ENCODE results near the gene HPD.

DNA sequence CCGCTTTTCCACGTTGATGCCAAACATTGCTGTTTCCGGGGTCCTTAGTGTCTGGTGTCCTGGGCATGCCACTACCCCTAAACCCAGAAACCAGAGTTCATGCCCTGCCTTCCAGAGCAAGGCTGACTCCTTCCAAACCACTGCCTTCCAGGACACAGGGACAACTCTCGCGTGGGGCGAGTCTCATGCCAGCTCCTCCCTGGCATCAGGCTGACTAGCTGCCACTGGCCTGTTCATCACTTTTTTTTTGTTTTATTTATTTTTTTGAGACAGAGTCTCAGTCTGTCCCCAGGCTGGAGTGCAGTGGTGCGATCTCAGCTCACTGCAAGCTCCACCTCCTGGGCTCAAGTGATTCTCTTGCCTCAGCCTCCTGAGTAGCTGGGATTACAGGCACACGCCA is 50.0 kb downstream of the HPD start:
- TF ChIP-seq POLR2A (IDR thresholded peaks at IDR 0.05) (no peak), POLR2AphosphoS5 (IDR thresholded peaks at IDR 0.05) (no peak)
- TF ChIP-seq, protein P1, sequence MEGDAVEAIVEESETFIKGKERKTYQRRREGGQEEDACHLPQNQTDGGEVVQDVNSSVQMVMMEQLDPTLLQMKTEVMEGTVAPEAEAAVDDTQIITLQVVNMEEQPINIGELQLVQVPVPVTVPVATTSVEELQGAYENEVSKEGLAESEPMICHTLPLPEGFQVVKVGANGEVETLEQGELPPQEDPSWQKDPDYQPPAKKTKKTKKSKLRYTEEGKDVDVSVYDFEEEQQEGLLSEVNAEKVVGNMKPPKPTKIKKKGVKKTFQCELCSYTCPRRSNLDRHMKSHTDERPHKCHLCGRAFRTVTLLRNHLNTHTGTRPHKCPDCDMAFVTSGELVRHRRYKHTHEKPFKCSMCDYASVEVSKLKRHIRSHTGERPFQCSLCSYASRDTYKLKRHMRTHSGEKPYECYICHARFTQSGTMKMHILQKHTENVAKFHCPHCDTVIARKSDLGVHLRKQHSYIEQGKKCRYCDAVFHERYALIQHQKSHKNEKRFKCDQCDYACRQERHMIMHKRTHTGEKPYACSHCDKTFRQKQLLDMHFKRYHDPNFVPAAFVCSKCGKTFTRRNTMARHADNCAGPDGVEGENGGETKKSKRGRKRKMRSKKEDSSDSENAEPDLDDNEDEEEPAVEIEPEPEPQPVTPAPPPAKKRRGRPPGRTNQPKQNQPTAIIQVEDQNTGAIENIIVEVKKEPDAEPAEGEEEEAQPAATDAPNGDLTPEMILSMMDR (IDR thresholded peaks at IDR 0.05 in 8 of 11, conservative IDR thresholded peaks at IDR 0.05 in 3 of 11), result no peak
